Activated CD4-positive, CD25-positive, alpha-beta regulatory T cell treated with anti-CD3 and anti-CD28 coated beads, Interleukin-2, amount 50 U/mL, for 72 hours (primary cell): ENCODE results near the gene ACIN1.

Source experiments
- DNase-seq: peaks from one replicate; pipeline ENCODE4 v3.0.0; 2021

ACIN1 gene

GRCh38 chr14:23094666-23095195 lies at the start of gene ACIN1:
Gene ACIN1 (minus strand): TSS chr14:23095136. CDS start chr14:23095112, 24 bp downstream.
- DNase-seq: peak; percentile 100

- no peak for DNase-seq
Measured at GRCh38 chr14:23143911-23144310, 49.0 kb upstream of the ACIN1 start.

- no peak for DNase-seq
Measured at GRCh38 chr14:23142826-23143225, 47.9 kb upstream of the ACIN1 start.

- DNase-seq: no peak
Measured at GRCh38 chr14:23141706-23142444, 46.9 kb upstream of the ACIN1 start.

GRCh38 chr14:23140371-23140770 lies 45.4 kb upstream of the ACIN1 start:
- DNase-seq: no peak

- no peak for DNase-seq
Measured at GRCh38 chr14:23139874-23140273, 44.9 kb upstream of the ACIN1 start.

- no peak for DNase-seq
Measured at GRCh38 chr14:23137813-23138535, 43.0 kb upstream of the ACIN1 start.

GRCh38 chr14:23137192-23137812 lies 42.4 kb upstream of the ACIN1 start:
- DNase-seq: no peak

- no peak for DNase-seq
Measured at GRCh38 chr14:23136566-23137133, 41.7 kb upstream of the ACIN1 start.

- DNase-seq: no peak
Measured at GRCh38 chr14:23132970-23133369, 38.0 kb upstream of the ACIN1 start.

- no peak for DNase-seq
Measured at GRCh38 chr14:23131482-23131881, 36.5 kb upstream of the ACIN1 start.

GRCh38 chr14:23130871-23131270 lies 35.9 kb upstream of the ACIN1 start:
- no peak for DNase-seq

GRCh38 chr14:23129759-23130316 lies 34.9 kb upstream of the ACIN1 start:
- no peak for DNase-seq

- no peak for DNase-seq
Measured at GRCh38 chr14:23128969-23129758, 34.2 kb upstream of the ACIN1 start.

- no peak for DNase-seq
Measured at GRCh38 chr14:23127861-23128260, 32.9 kb upstream of the ACIN1 start.

GRCh38 chr14:23126548-23127278 lies 31.8 kb upstream of the ACIN1 start:
- no peak for DNase-seq

- DNase-seq: no peak
Measured at GRCh38 chr14:23125933-23126524, 31.1 kb upstream of the ACIN1 start.

- DNase-seq: no peak
Measured at GRCh38 chr14:23125011-23125410, 30.1 kb upstream of the ACIN1 start.

GRCh38 chr14:23124337-23124954 lies 29.5 kb upstream of the ACIN1 start:
- no peak for DNase-seq

- DNase-seq: no peak
Measured at GRCh38 chr14:23123419-23123818, 28.5 kb upstream of the ACIN1 start.

GRCh38 chr14:23122086-23122485 lies 27.1 kb upstream of the ACIN1 start:
- no peak for DNase-seq
